Trophoblast cell (in vitro differentiated cells and primary cell): ENCODE data around the gene COL5A1.

Source experiments
- DNase-seq, 2 donors: peaks; one replicate each; pipeline ENCODE4 v3.0.0-alpha.2; 2016
- H2AFZ ChIP-seq: 2 replicates; pipeline ENCODE4 v1.6.1; 2013; ENCODE audit warnings: low read length, moderate library complexity, mild to moderate bottlenecking; ENCODE audit not compliant: insufficient read depth, poor library complexity
- H2AK5ac ChIP-seq: 2 replicates; pipeline ENCODE4 v1.6.1; 2013; ENCODE audit warnings: mild to moderate bottlenecking, low read length
- H2BK120ac ChIP-seq: 2 replicates; pipeline ENCODE4 v1.6.1; 2013; ENCODE audit warnings: low read length, mild to moderate bottlenecking, moderate library complexity; ENCODE audit not compliant: insufficient read depth, poor library complexity
- H2BK12ac ChIP-seq: 2 replicates; pipeline ENCODE4 v1.6.1; 2013; ENCODE audit warnings: mild to moderate bottlenecking, low read length, moderate library complexity
- H2BK5ac ChIP-seq: 2 replicates; pipeline ENCODE4 v1.6.1; 2013; ENCODE audit warnings: low read length, low read depth, moderate library complexity, mild to moderate bottlenecking; ENCODE audit not compliant: poor library complexity
- H3K14ac ChIP-seq: 2 replicates; pipeline ENCODE4 v1.6.1; 2013; ENCODE audit warnings: mild to moderate bottlenecking, low read length
- H3K18ac ChIP-seq: 2 replicates; pipeline ENCODE4 v1.6.1; 2013; ENCODE audit warnings: mild to moderate bottlenecking, low read length
- H3K23ac ChIP-seq: 2 replicates; pipeline ENCODE4 v1.6.1; 2013; ENCODE audit warnings: low read length
- H3K27ac ChIP-seq: 2 replicates; pipeline ENCODE4 v1.5.1; 2013; ENCODE audit warnings: low read depth, mild to moderate bottlenecking, inconsistent platforms, low read length, moderate library complexity
- H3K27me3 ChIP-seq: 2 replicates; pipeline ENCODE4 v1.6.1; 2013; ENCODE audit warnings: inconsistent platforms, mild to moderate bottlenecking, low read length, moderate library complexity; ENCODE audit not compliant: insufficient read depth
- H3K36me3 ChIP-seq, 2 experiments: 1 replicate in 1 of 2; 2 replicates in 1 of 2; pipeline ENCODE4 v1.6.1; 2013; ENCODE audit warnings: low read length in 2 of 2, mild to moderate bottlenecking in 2 of 2, moderate library complexity in 1 of 2; ENCODE audit not compliant: insufficient read depth in 2 of 2, control insufficient read depth in 1 of 2
- H3K4ac ChIP-seq: 2 replicates; pipeline ENCODE4 v1.6.1; 2013; ENCODE audit warnings: low read depth, mild to moderate bottlenecking, low read length, moderate library complexity
- H3K4me1 ChIP-seq, 2 experiments: 1 replicate in 1 of 2; 2 replicates in 1 of 2; pipeline ENCODE4 v1.6.1; 2013; ENCODE audit warnings: low read length in 2 of 2, mild to moderate bottlenecking in 2 of 2, moderate library complexity in 1 of 2; ENCODE audit not compliant: insufficient read depth in 2 of 2, control insufficient read depth in 1 of 2
- H3K4me2 ChIP-seq: 2 replicates; pipeline ENCODE4 v1.6.1; 2013; ENCODE audit warnings: inconsistent platforms, mild to moderate bottlenecking, low read length, moderate library complexity
- H3K4me3 ChIP-seq: 2 replicates; pipeline ENCODE4 v1.5.1; 2013; ENCODE audit warnings: mild to moderate bottlenecking, low read depth, low read length, inconsistent platforms
- H3K79me1 ChIP-seq: one replicate; pipeline ENCODE4 v1.6.1; 2013; ENCODE audit warnings: low read length
- H3K79me2 ChIP-seq: 2 replicates; pipeline ENCODE4 v1.6.1; 2013; ENCODE audit warnings: low read length, mild to moderate bottlenecking; ENCODE audit not compliant: control insufficient read depth, insufficient read depth, poor library complexity
- H3K9ac ChIP-seq: 2 replicates; pipeline ENCODE4 v1.6.1; 2013; ENCODE audit warnings: mild to moderate bottlenecking, low read length
- H3K9me3 ChIP-seq: 2 replicates; pipeline ENCODE4 v1.6.1; 2013; ENCODE audit warnings: low read depth, mild to moderate bottlenecking, control low read depth, inconsistent platforms, low read length; ENCODE audit not compliant: insufficient read depth
- H4K12ac ChIP-seq: 2 replicates; pipeline ENCODE4 v1.6.1; 2013; ENCODE audit warnings: low read depth, mild to moderate bottlenecking, low read length, moderate library complexity
- H4K8ac ChIP-seq: 2 replicates; pipeline ENCODE4 v1.6.1; 2013; ENCODE audit warnings: low read depth, mild to moderate bottlenecking, low read length, moderate library complexity
- H4K91ac ChIP-seq: one replicate; pipeline ENCODE4 v1.6.1; 2013; ENCODE audit warnings: low read depth, mild to moderate bottlenecking, low read length, moderate library complexity
- WGBS: extraction: QIAGEN DNeasy Blood & Tissue Kit; methylation state at CpG from one replicate; pipeline ENCODE4 v1.1.7; 2013; ENCODE audit warnings: missing lambda C conversion rate; ENCODE audit not compliant: insufficient read length, insufficient coverage; ENCODE audit errors: extremely low coverage; 5-methylcytosine and 5-hydroxymethylcytosine counted together

The COL5A1 gene

GRCh38 chr9:134602547-134603362, 38.8 kb upstream of the COL5A1 start:
- no peak overlapping the region for H2AFZ ChIP-seq
- H3K4ac ChIP-seq, result peak overlapping the region; percentile 66
- WGBS, result no CpG with 5 or more reads among the region's 31 CpGs
- H3K9ac ChIP-seq, result no peak overlapping the region
- H3K79me2 ChIP-seq, result peaks cover 14% of the 10 kb centered on the region
- H4K91ac ChIP-seq, result peak overlapping the region; percentile 98
- no peak overlapping the region for H3K4me3 ChIP-seq
- H3K9me3 ChIP-seq, result peaks cover 4% of the 10 kb centered on the region
- no peaks in the 10 kb centered on the region for H3K27me3 ChIP-seq
- peak; percentile 99 for DNase-seq
- H3K27ac ChIP-seq, result peak overlapping the region; percentile 98
- H3K14ac ChIP-seq, result peak overlapping the region; percentile 89
- peaks cover 31 to 42% of the 10 kb centered on the region in 2 experiments for H3K4me1 ChIP-seq
- H3K79me1 ChIP-seq, result peaks cover 53% of the 10 kb centered on the region
- H3K23ac ChIP-seq, result no peak overlapping the region
- H2BK5ac ChIP-seq, result peak overlapping the region; percentile 98
- peak overlapping the region; percentile 83 for H2AK5ac ChIP-seq
- H3K18ac ChIP-seq, result peak overlapping the region; percentile 89
- H4K12ac ChIP-seq, result peak overlapping the region; percentile 59
- peak overlapping the region; percentile 11 for H3K4me2 ChIP-seq
- H2BK12ac ChIP-seq, result peak overlapping the region; percentile 97
- H2BK120ac ChIP-seq, result peak overlapping the region; percentile 97
- H4K8ac ChIP-seq, result peak overlapping the region; percentile 83
- no peaks in the 10 kb centered on the region for H3K36me3 ChIP-seq

GRCh38 chr9:134604834-134605233, 36.8 kb upstream of the COL5A1 start:
- WGBS, result no CpG with 5 or more reads among the region's 12 CpGs
- Histone ChIP-seq H3K14ac (peak overlapping the region; percentile 34), H2BK5ac (peak overlapping the region; percentile 18)

GRCh38 chr9:134605351-134605965, 36.1 kb upstream of the COL5A1 start:
- H4K12ac ChIP-seq, result no peak overlapping the region
- no peak overlapping the region for H3K23ac ChIP-seq
- H3K14ac ChIP-seq, result peak overlapping the region; percentile 48
- no peak overlapping the region for H3K9ac ChIP-seq
- H3K27me3 ChIP-seq, result no peaks in the 10 kb centered on the region
- H2BK120ac ChIP-seq, result peak overlapping the region; percentile 95
- no peak for DNase-seq
- no CpG with 5 or more reads among the region's 8 CpGs for WGBS
- peaks cover 14% of the 10 kb centered on the region for H3K79me2 ChIP-seq
- peaks cover 31 to 42% of the 10 kb centered on the region in 2 experiments for H3K4me1 ChIP-seq
- H3K9me3 ChIP-seq, result peaks cover 4% of the 10 kb centered on the region
- peak overlapping the region; percentile 97 for H2AK5ac ChIP-seq
- H2BK5ac ChIP-seq, result peak overlapping the region; percentile 78
- H2BK12ac ChIP-seq, result peak overlapping the region; percentile 76
- H3K4me2 ChIP-seq, result no peak overlapping the region
- peak overlapping the region; percentile 89 for H4K91ac ChIP-seq
- peak overlapping the region; percentile 23 for H3K18ac ChIP-seq
- peak overlapping the region; percentile 50 for H3K27ac ChIP-seq
- H3K4ac ChIP-seq, result peak overlapping the region; percentile 24
- no peaks in the 10 kb centered on the region for H3K36me3 ChIP-seq
- peaks cover 42% of the 10 kb centered on the region for H3K79me1 ChIP-seq
- H2AFZ ChIP-seq, result no peak overlapping the region
- peak overlapping the region; percentile 55 for H4K8ac ChIP-seq
- H3K4me3 ChIP-seq, result no peak overlapping the region

More at GRCh38 chr9:134604834-134605233, 36.8 kb upstream of the COL5A1 start:
- no peaks in the 10 kb centered on the region for H3K27me3 ChIP-seq
- peaks cover 14% of the 10 kb centered on the region for H3K79me2 ChIP-seq
- DNase-seq, result no peak
- H3K36me3 ChIP-seq, result no peaks in the 10 kb centered on the region
- peak overlapping the region; percentile 80 for H2BK12ac ChIP-seq
- H3K4me2 ChIP-seq, result no peak overlapping the region
- peak overlapping the region; percentile 58 for H2AK5ac ChIP-seq
- peak overlapping the region; percentile 56 for H2BK120ac ChIP-seq
- no peak overlapping the region for H4K12ac ChIP-seq
- H3K9me3 ChIP-seq, result peaks cover 4% of the 10 kb centered on the region
- H3K27ac ChIP-seq, result no peak overlapping the region
- no peak overlapping the region for H3K9ac ChIP-seq
- peak overlapping the region; percentile 95 for H4K91ac ChIP-seq
- H3K4me3 ChIP-seq, result no peak overlapping the region
- peaks cover 31 to 42% of the 10 kb centered on the region in 2 experiments for H3K4me1 ChIP-seq
- H3K4ac ChIP-seq, result peak overlapping the region; percentile 31
- H4K8ac ChIP-seq, result no peak overlapping the region
- H3K79me1 ChIP-seq, result peaks cover 43% of the 10 kb centered on the region
- H2AFZ ChIP-seq, result no peak overlapping the region
- H3K23ac ChIP-seq, result no peak overlapping the region
- H3K18ac ChIP-seq, result no peak overlapping the region

GRCh38 chr9:134605966-134606357, 35.6 kb upstream of the COL5A1 start:
- no CpG with 5 or more reads among the region's 5 CpGs for WGBS
- H3K27ac ChIP-seq, result peak overlapping the region; percentile 50
- H2BK120ac ChIP-seq, result peak overlapping the region; percentile 95
- H3K79me2 ChIP-seq, result peaks cover 11% of the 10 kb centered on the region
- no peak overlapping the region for H3K4me3 ChIP-seq
- H4K12ac ChIP-seq, result no peak overlapping the region
- H3K4me2 ChIP-seq, result peak overlapping the region; percentile 4
- no peak overlapping the region for H3K23ac ChIP-seq
- no peak overlapping the region for H2AFZ ChIP-seq
- peak overlapping the region; percentile 34 for H2AK5ac ChIP-seq
- no peak overlapping the region for H3K4ac ChIP-seq
- peak overlapping the region; percentile 41 for H3K18ac ChIP-seq
- H4K91ac ChIP-seq, result peak overlapping the region; percentile 89
- peaks cover 3% of the 10 kb centered on the region for H3K9me3 ChIP-seq
- peak overlapping the region; percentile 48 for H3K14ac ChIP-seq
- peak overlapping the region; percentile 78 for H2BK5ac ChIP-seq
- H2BK12ac ChIP-seq, result peak overlapping the region; percentile 76
- no peak overlapping the region for H4K8ac ChIP-seq
- peaks cover 37% of the 10 kb centered on the region for H3K79me1 ChIP-seq
- no peak overlapping the region for H3K9ac ChIP-seq
- no peaks in the 10 kb centered on the region for H3K27me3 ChIP-seq
- H3K36me3 ChIP-seq, result no peaks in the 10 kb centered on the region
- no peak for DNase-seq
- H3K4me1 ChIP-seq, result peaks cover 27 to 38% of the 10 kb centered on the region in 2 experiments
